ENCODE measurements around the gene DRD1.

DNA sequence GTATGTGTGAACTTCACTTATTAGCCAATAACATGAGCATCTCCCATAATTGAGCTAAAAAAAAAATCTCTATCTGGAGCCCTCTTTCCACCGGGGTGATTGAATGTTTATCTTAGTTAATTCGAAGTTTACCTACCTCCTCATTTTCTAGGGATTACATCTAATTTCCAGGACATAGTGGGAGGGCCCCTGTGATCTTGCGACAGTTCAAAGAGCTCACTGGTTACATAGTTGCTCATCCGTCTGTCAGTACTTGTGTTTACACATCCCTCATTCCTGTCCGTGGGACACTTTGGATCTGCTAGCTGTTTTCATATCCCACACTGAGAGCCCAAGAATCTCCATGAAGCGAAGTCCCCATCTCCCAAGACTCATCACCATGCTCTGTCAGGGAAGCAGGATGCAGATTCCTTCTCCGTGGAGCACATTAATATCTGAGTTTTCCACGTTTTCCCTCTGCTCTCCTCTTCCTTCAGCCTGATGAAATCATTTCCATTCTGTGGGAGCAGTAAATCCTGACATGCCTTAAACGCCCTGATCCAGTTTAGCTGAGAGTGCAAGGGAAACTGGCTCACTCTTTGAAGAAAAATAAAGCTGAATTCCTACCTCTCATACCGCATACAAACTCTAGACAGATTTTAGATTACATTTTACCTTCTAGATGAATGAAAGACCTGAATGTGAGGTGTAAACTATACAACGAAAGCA is 24.2 kb upstream of the DRD1 start:
- TF ChIP-seq POLR2A (IDR thresholded peaks at IDR 0.05) (no peak), CTCF (IDR thresholded peaks at IDR 0.05) (no peak)
